Neural cell (in vitro differentiated cells): ENCODE measurements around the gene CASP3. TPM values are rescaled to one million over a fixed set of nuclear protein-coding genes. Genes with fewer than 3 reads are reported as not detected.
"Not testable (repeated sequence)": the region's sequence is repeated elsewhere in the genome, so short reads cannot be mapped to it uniquely, and the experiment has no call there.

Experiments
- H2AFZ ChIP-seq: fragments of 200-600, 300-800 bp; sonication (generic), shearing (Covaris generic); 2 replicates; pipeline ENCODE4 v1.6.0; 2014; ENCODE audit warnings: low read depth, mild to moderate bottlenecking, antibody characterized with exemption, low read length, moderate library complexity
- H3F3A ChIP-seq: fragments of 200-600 bp; shearing (Covaris generic); 2 replicates; pipeline ENCODE4 v1.6.1; 2016; ENCODE audit warnings: mild to moderate bottlenecking, moderate library complexity, mixed read lengths, antibody characterized with exemption, low read length; ENCODE audit not compliant: insufficient read depth, poor library complexity, severe bottlenecking
- H3K27ac ChIP-seq: fragments of 200-600, 300-800 bp; sonication (generic), shearing (Covaris generic); 2 replicates; pipeline ENCODE4 v1.5.1; 2014; ENCODE audit warnings: mild to moderate bottlenecking, low read length, moderate library complexity
- H3K27me3 ChIP-seq: fragments of 300-800, 200-600 bp; sonication (generic), shearing (Covaris generic); 2 replicates; pipeline ENCODE4 v1.6.0; 2014; ENCODE audit warnings: mild to moderate bottlenecking, low read depth, low read length, moderate library complexity; ENCODE audit not compliant: insufficient read depth
- H3K36me3 ChIP-seq: fragments of 300-800, 200-600 bp; sonication (generic), shearing (Covaris generic); 2 replicates; pipeline ENCODE4 v1.5.1; 2014; ENCODE audit warnings: mild to moderate bottlenecking, antibody characterized with exemption, low read length, moderate library complexity; ENCODE audit not compliant: insufficient read depth
- H3K4me2 ChIP-seq: fragments of 300-800, 200-600 bp; sonication (generic), shearing (Covaris generic); 2 replicates; pipeline ENCODE4 v1.6.0; 2014; ENCODE audit warnings: mild to moderate bottlenecking, low read length
- H3K4me3 ChIP-seq: fragments of 300-800, 200-600 bp; sonication (generic), shearing (Covaris generic); 2 replicates; pipeline ENCODE4 v1.5.1; 2014; ENCODE audit warnings: mild to moderate bottlenecking, low read length, moderate library complexity
- H3K79me2 ChIP-seq: fragments of 200-600 bp; shearing (Covaris generic); replicated peaks from 2 replicates; pipeline ENCODE4 v1.6.0; 2014; ENCODE audit warnings: mild to moderate bottlenecking, low read length, moderate library complexity; ENCODE audit not compliant: insufficient read depth
- H3K9ac ChIP-seq: fragments of 300-800, 200-600 bp; sonication (generic), shearing (Covaris generic); 2 replicates; pipeline ENCODE4 v1.6.1; 2016; ENCODE audit warnings: mild to moderate bottlenecking, low read length, mixed read lengths
- H3K9me2 ChIP-seq: fragments of 200-600 bp; shearing (Covaris generic); 2 replicates; pipeline ENCODE4 v1.6.1; 2016; ENCODE audit warnings: mild to moderate bottlenecking, low read length, mixed read lengths; ENCODE audit not compliant: insufficient read depth
- H3K9me3 ChIP-seq: fragments of 200-600, 300-800 bp; sonication (generic), shearing (Covaris generic); 2 replicates; pipeline ENCODE4 v1.6.1; 2016; ENCODE audit warnings: mild to moderate bottlenecking, mixed run types, low read length, moderate library complexity, mixed read lengths
- H4K20me1 ChIP-seq: fragments of 200-600 bp; shearing (Covaris generic); 2 replicates; pipeline ENCODE4 v1.6.1; 2016; ENCODE audit warnings: mild to moderate bottlenecking, mixed run types; ENCODE audit not compliant: insufficient read depth
- EP300 ChIP-seq: fragments of 450-650 bp; conservative IDR thresholded peaks from 2 replicates; pipeline ENCODE4 v1.6.1; 2014; ENCODE audit warnings: antibody characterized with exemption, mild to moderate bottlenecking, moderate library complexity; ENCODE audit not compliant: poor library complexity, severe bottlenecking
- EZH2 ChIP-seq: fragments of 200-600, 300-800 bp; shearing (Covaris generic), sonication (generic); IDR thresholded peaks from 2 replicates; pipeline ENCODE4 v1.6.1; 2014; ENCODE audit warnings: antibody characterized with exemption, low read length, borderline replicate concordance, mild to moderate bottlenecking; ENCODE audit not compliant: insufficient read depth, poor library complexity, severe bottlenecking
- MXI1 ChIP-seq: fragments of 450-650 bp; conservative IDR thresholded peaks from 2 replicates; pipeline ENCODE4 v1.6.1; 2014; ENCODE audit warnings: antibody characterized with exemption, mild to moderate bottlenecking; ENCODE audit not compliant: poor library complexity, severe bottlenecking
- POLR2AphosphoS5 ChIP-seq: IDR thresholded peaks from 2 replicates; pipeline ENCODE4 v1.6.1; 2012
- RAD21 ChIP-seq: fragments of 450-650 bp; conservative IDR thresholded peaks from 2 replicates; pipeline ENCODE4 v1.6.1; 2014; ENCODE audit warnings: antibody characterized with exemption, mild to moderate bottlenecking, moderate library complexity
- SMC3 ChIP-seq: fragments of 450-650 bp; conservative IDR thresholded peaks from 2 replicates; pipeline ENCODE4 v1.6.1; 2014; ENCODE audit warnings: antibody characterized with exemption, mild to moderate bottlenecking, moderate library complexity; ENCODE audit not compliant: poor library complexity
- TAF1 ChIP-seq: IDR thresholded peaks from 2 replicates; pipeline ENCODE4 v1.6.1; 2012; ENCODE audit warnings: low read depth
- polyA plus RNA-seq: library from polyadenylated mRNA; depleted of rRNA; stranded (reverse); fragments of >200 nt; gene quantifications from 2 replicates; pipeline ENCODE4 v1.2.3, GENCODE V29; 2014
- TF ChIP-seq, protein P1 (sequence below): fragments of 450-650 bp; IDR thresholded peaks from 2 replicates; pipeline ENCODE4 v1.5.1; 2014; ENCODE audit warnings: antibody characterized with exemption, mild to moderate bottlenecking, moderate library complexity; ENCODE audit not compliant: poor library complexity, severe bottlenecking
- TF ChIP-seq, protein P2 (sequence below): IDR thresholded peaks from 2 replicates; pipeline ENCODE4 v1.6.1; 2012; ENCODE audit warnings: borderline replicate concordance

The CASP3 gene
- polyA plus RNA-seq, 1 donor from 2014 or later: 116 TPM

GRCh38 chr4:184662236-184662635, 13.0 kb upstream of the CASP3 start:
- Histone ChIP-seq H3K36me3 (no peaks in the 10 kb centered on the region), H3K27me3 (no peaks in the 10 kb centered on the region), H3K9me2 (no peaks in the 10 kb centered on the region), H2AFZ (no peak overlapping the region), H3K9me3 (no peaks in the 10 kb centered on the region), H3K9ac (no peak overlapping the region), H3K4me2 (no peak overlapping the region), H3F3A (no peaks in the 10 kb centered on the region), H3K79me2 (no peaks in the 10 kb centered on the region), H3K27ac (no peak overlapping the region), H4K20me1 (no peaks in the 10 kb centered on the region), H3K4me3 (no peak overlapping the region)
- no peak for TF ChIP-seq SMC3
- no peak for TF ChIP-seq EZH2
- no peak for TF ChIP-seq EP300
- TF ChIP-seq, protein P1, sequence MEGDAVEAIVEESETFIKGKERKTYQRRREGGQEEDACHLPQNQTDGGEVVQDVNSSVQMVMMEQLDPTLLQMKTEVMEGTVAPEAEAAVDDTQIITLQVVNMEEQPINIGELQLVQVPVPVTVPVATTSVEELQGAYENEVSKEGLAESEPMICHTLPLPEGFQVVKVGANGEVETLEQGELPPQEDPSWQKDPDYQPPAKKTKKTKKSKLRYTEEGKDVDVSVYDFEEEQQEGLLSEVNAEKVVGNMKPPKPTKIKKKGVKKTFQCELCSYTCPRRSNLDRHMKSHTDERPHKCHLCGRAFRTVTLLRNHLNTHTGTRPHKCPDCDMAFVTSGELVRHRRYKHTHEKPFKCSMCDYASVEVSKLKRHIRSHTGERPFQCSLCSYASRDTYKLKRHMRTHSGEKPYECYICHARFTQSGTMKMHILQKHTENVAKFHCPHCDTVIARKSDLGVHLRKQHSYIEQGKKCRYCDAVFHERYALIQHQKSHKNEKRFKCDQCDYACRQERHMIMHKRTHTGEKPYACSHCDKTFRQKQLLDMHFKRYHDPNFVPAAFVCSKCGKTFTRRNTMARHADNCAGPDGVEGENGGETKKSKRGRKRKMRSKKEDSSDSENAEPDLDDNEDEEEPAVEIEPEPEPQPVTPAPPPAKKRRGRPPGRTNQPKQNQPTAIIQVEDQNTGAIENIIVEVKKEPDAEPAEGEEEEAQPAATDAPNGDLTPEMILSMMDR: no peak
- TF ChIP-seq POLR2AphosphoS5: no peak
- TF ChIP-seq, protein P2, sequence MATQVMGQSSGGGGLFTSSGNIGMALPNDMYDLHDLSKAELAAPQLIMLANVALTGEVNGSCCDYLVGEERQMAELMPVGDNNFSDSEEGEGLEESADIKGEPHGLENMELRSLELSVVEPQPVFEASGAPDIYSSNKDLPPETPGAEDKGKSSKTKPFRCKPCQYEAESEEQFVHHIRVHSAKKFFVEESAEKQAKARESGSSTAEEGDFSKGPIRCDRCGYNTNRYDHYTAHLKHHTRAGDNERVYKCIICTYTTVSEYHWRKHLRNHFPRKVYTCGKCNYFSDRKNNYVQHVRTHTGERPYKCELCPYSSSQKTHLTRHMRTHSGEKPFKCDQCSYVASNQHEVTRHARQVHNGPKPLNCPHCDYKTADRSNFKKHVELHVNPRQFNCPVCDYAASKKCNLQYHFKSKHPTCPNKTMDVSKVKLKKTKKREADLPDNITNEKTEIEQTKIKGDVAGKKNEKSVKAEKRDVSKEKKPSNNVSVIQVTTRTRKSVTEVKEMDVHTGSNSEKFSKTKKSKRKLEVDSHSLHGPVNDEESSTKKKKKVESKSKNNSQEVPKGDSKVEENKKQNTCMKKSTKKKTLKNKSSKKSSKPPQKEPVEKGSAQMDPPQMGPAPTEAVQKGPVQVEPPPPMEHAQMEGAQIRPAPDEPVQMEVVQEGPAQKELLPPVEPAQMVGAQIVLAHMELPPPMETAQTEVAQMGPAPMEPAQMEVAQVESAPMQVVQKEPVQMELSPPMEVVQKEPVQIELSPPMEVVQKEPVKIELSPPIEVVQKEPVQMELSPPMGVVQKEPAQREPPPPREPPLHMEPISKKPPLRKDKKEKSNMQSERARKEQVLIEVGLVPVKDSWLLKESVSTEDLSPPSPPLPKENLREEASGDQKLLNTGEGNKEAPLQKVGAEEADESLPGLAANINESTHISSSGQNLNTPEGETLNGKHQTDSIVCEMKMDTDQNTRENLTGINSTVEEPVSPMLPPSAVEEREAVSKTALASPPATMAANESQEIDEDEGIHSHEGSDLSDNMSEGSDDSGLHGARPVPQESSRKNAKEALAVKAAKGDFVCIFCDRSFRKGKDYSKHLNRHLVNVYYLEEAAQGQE: no peak
- TF ChIP-seq TAF1: no peak
- TF ChIP-seq MXI1: no peak
- no peak for TF ChIP-seq RAD21

DNA sequence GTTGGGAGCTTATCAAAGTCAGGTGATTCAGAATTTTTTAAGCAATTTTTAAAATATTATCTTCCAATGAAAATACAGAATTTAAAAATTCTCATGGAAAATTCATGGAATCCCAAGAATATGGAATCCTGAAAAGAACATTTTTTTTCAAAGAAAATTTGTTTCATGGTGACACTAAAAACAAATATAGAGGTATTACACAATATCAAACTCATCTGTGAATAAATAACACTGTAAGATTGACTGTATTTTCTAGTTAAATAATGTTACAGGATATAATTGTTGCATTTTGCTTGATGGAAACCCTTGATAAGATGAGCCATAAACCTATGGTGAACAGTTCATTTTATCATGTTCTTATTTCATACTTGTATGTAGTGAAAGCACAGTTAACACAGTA, 11.7 kb upstream of the CASP3 start:
- Histone ChIP-seq H3K4me3 (no peak overlapping the region), H3K4me2 (no peak overlapping the region), H3K79me2 (no peaks in the 10 kb centered on the region)

DNA sequence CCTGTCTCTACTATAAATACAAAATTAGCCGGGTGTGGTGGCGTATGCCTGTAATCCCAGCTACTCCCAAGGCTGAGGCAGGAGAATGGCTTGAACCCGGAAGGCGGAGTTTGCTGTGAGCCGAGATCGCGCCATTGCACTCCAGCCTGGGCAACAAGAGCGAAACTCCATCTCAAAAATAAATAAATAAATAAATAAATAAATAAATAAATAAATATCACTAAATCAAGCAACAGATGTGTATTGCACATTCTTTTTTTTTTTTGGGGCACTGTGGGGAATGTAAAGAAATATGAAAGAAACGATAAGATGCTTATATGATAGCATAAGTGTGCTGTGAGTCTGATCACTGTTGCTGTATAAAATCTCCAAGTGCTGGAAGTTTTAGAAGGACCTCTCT, 8.6 kb upstream of the CASP3 start:
- not testable (repeated sequence) for H3K9me3 ChIP-seq, H3K9me2 ChIP-seq, H3K4me3 ChIP-seq, H3K79me2 ChIP-seq, H3F3A ChIP-seq, H3K4me2 ChIP-seq, H4K20me1 ChIP-seq, H3K27me3 ChIP-seq, H3K9ac ChIP-seq, H3K36me3 ChIP-seq, H2AFZ ChIP-seq, H3K27ac ChIP-seq

More for the DNA sequence above, 11.7 kb upstream of the CASP3 start:
- TF ChIP-seq SMC3 (no peak), TAF1 (no peak), EP300 (no peak)
- TF ChIP-seq, protein P2: no peak
- H3K9me3 ChIP-seq: no peaks in the 10 kb centered on the region
- no peaks in the 10 kb centered on the region for H3K9me2 ChIP-seq
- no peak overlapping the region for H2AFZ ChIP-seq
- H3K27ac ChIP-seq: no peak overlapping the region
- no peaks in the 10 kb centered on the region for H3K36me3 ChIP-seq
- H3K27me3 ChIP-seq: no peaks in the 10 kb centered on the region
- no peak overlapping the region for H3K9ac ChIP-seq
- H3F3A ChIP-seq: no peaks in the 10 kb centered on the region
- H4K20me1 ChIP-seq: no peaks in the 10 kb centered on the region
